ENCODE data around the gene LPXN. TPM values are rescaled to one million over a fixed set of nuclear protein-coding genes. Genes with fewer than 3 reads are reported as not detected.

The LPXN gene
- total RNA-seq: 8.5 TPM

GRCh38 chr11:58575377-58576020, at the start of gene LPXN:
Gene LPXN, minus strand, starts transcription at chr11:58575856. Its CDS starts 84 bp downstream, at chr11:58575772.

GRCh38 chr11:58622344-58622743, 46.7 kb upstream of the LPXN start, which contains the start of gene CNTF:
Gene CNTF, plus strand, starts transcription at chr11:58622665. Its CDS starts 88 bp downstream, at chr11:58622753.

GRCh38 chr11:58578635-58579191, 3.1 kb upstream of the LPXN start, which contains the start of gene ZFP91:
Gene ZFP91, plus strand, starts transcription at chr11:58579063. Its CDS starts 219 bp downstream, at chr11:58579282.

GRCh38 chr11:58508005-58508404, 67.7 kb downstream of the LPXN start, which contains the start of gene OR5B21:
Gene OR5B21, minus strand, starts transcription at chr11:58508105. Its CDS starts 0 bp downstream, at chr11:58508105.

Other genes with a start within 250 kb of the LPXN start
- not detected for gene OR5B17, start 216.8 kb downstream of the LPXN start, total RNA-seq
- not detected for gene OR5B3, start 169.0 kb downstream of the LPXN start, total RNA-seq
- gene OR5B2, start 147.7 kb downstream of the LPXN start, total RNA-seq: not detected
- gene OR5B12, start 133.6 kb downstream of the LPXN start, total RNA-seq: not detected
- gene OR5B21, start 67.8 kb downstream of the LPXN start, total RNA-seq: 0.23 TPM
- gene ZFP91, start 3.2 kb upstream of the LPXN start, total RNA-seq: 38.0 TPM
- 0.99 TPM for gene CNTF, start 46.8 kb upstream of the LPXN start, total RNA-seq
- gene GLYAT, start 156.1 kb upstream of the LPXN start, total RNA-seq: 69.0 TPM

All from metanephros (tissue), 1 donor.